Measurements from ENCODE around the gene MEGF11. TPM values are rescaled to one million over a fixed set of nuclear protein-coding genes. Genes with fewer than 3 reads are reported as not detected.

The MEGF11 gene
- total RNA-seq, 1 experiment from 2014 or later: 0.76 TPM

GRCh38 chr15:65956307-65956706 is 297.2 kb downstream of the MEGF11 start:
- H3K27me3 ChIP-seq (ENCODE audit: control insufficient read depth, insufficient read depth, low read length): no peaks in the 10 kb centered on the region
- H3K4me3 ChIP-seq (ENCODE audit: insufficient read depth, low read depth, low read length): no peak overlapping the region
- no peak for DNase-seq
- H3K36me3 ChIP-seq (replicated peaks; ENCODE audit: control insufficient read depth, insufficient read depth, low read length): no peaks in the 10 kb centered on the region

- Histone ChIP-seq H3K27me3 (ENCODE audit: control insufficient read depth, insufficient read depth, low read length) (no peaks in the 10 kb centered on the region), H3K4me3 (ENCODE audit: insufficient read depth, low read depth, low read length) (no peak overlapping the region), H3K36me3 (replicated peaks; ENCODE audit: control insufficient read depth, insufficient read depth, low read length) (no peaks in the 10 kb centered on the region)
- peak; percentile 68 for DNase-seq
Observed at GRCh38 chr15:65954289-65954741, 299.2 kb downstream of the MEGF11 start.

- DNase-seq: no peak
- no peaks in the 10 kb centered on the region for H3K36me3 ChIP-seq (replicated peaks; ENCODE audit: control insufficient read depth, insufficient read depth, low read length)
- no peaks in the 10 kb centered on the region for H3K27me3 ChIP-seq (ENCODE audit: control insufficient read depth, insufficient read depth, low read length)
- H3K4me3 ChIP-seq (ENCODE audit: insufficient read depth, low read depth, low read length): no peak overlapping the region
Observed at GRCh38 chr15:65953622-65954021, 299.9 kb downstream of the MEGF11 start.

- Histone ChIP-seq H3K27me3 (ENCODE audit: control insufficient read depth, insufficient read depth, low read length) (no peaks in the 10 kb centered on the region), H3K36me3 (replicated peaks; ENCODE audit: control insufficient read depth, insufficient read depth, low read length) (no peaks in the 10 kb centered on the region), H3K4me3 (ENCODE audit: insufficient read depth, low read depth, low read length) (no peak overlapping the region)
- peak; percentile 75 for DNase-seq
Observed at GRCh38 chr15:65952391-65953053, 301.0 kb downstream of the MEGF11 start.

- H3K4me3 ChIP-seq (ENCODE audit: insufficient read depth, low read depth, low read length): no peak overlapping the region
- no peak for DNase-seq
- H3K36me3 ChIP-seq (replicated peaks; ENCODE audit: control insufficient read depth, insufficient read depth, low read length): no peaks in the 10 kb centered on the region
- no peaks in the 10 kb centered on the region for H3K27me3 ChIP-seq (ENCODE audit: control insufficient read depth, insufficient read depth, low read length)
Observed at GRCh38 chr15:65951007-65951406, 302.5 kb downstream of the MEGF11 start.

- Histone ChIP-seq H3K27me3 (ENCODE audit: control insufficient read depth, insufficient read depth, low read length) (no peaks in the 10 kb centered on the region), H3K4me3 (ENCODE audit: insufficient read depth, low read depth, low read length) (no peak overlapping the region), H3K36me3 (replicated peaks; ENCODE audit: control insufficient read depth, insufficient read depth, low read length) (no peaks in the 10 kb centered on the region)
- DNase-seq: no peak
Observed at GRCh38 chr15:65949491-65949890, 304.1 kb downstream of the MEGF11 start.

- H3K4me3 ChIP-seq (ENCODE audit: insufficient read depth, low read depth, low read length): no peak overlapping the region
- DNase-seq: no peak
- H3K27me3 ChIP-seq (ENCODE audit: control insufficient read depth, insufficient read depth, low read length): no peaks in the 10 kb centered on the region
- H3K36me3 ChIP-seq (replicated peaks; ENCODE audit: control insufficient read depth, insufficient read depth, low read length): no peaks in the 10 kb centered on the region
Observed at GRCh38 chr15:65949011-65949410, 304.5 kb downstream of the MEGF11 start.

- no peak for DNase-seq
- no peaks in the 10 kb centered on the region for H3K27me3 ChIP-seq (ENCODE audit: control insufficient read depth, insufficient read depth, low read length)
- H3K4me3 ChIP-seq (ENCODE audit: insufficient read depth, low read depth, low read length): no peak overlapping the region
- H3K36me3 ChIP-seq (replicated peaks; ENCODE audit: control insufficient read depth, insufficient read depth, low read length): no peaks in the 10 kb centered on the region
Observed at GRCh38 chr15:65948383-65948782, 305.2 kb downstream of the MEGF11 start.

GRCh38 chr15:65947041-65947440 is 306.5 kb downstream of the MEGF11 start:
- Histone ChIP-seq H3K36me3 (replicated peaks; ENCODE audit: control insufficient read depth, insufficient read depth, low read length) (no peaks in the 10 kb centered on the region), H3K4me3 (ENCODE audit: insufficient read depth, low read depth, low read length) (no peak overlapping the region)
- no peak for DNase-seq

GRCh38 chr15:65945616-65946015 is 307.9 kb downstream of the MEGF11 start:
- Histone ChIP-seq H3K36me3 (replicated peaks; ENCODE audit: control insufficient read depth, insufficient read depth, low read length) (no peaks in the 10 kb centered on the region), H3K27me3 (ENCODE audit: control insufficient read depth, insufficient read depth, low read length) (no peaks in the 10 kb centered on the region), H3K4me3 (ENCODE audit: insufficient read depth, low read depth, low read length) (no peak overlapping the region)
- peak; percentile 84 for DNase-seq

More at GRCh38 chr15:65947041-65947440, 306.5 kb downstream of the MEGF11 start:
- H3K27me3 ChIP-seq (ENCODE audit: control insufficient read depth, insufficient read depth, low read length): no peaks in the 10 kb centered on the region

GRCh38 chr15:65944404-65944803 is 309.1 kb downstream of the MEGF11 start:
- Histone ChIP-seq H3K4me3 (ENCODE audit: insufficient read depth, low read depth, low read length) (no peak overlapping the region), H3K27me3 (ENCODE audit: control insufficient read depth, insufficient read depth, low read length) (no peaks in the 10 kb centered on the region), H3K36me3 (replicated peaks; ENCODE audit: control insufficient read depth, insufficient read depth, low read length) (no peaks in the 10 kb centered on the region)

GRCh38 chr15:65942436-65942835 is 311.1 kb downstream of the MEGF11 start:
- H3K27me3 ChIP-seq (ENCODE audit: control insufficient read depth, insufficient read depth, low read length): no peaks in the 10 kb centered on the region
- DNase-seq: no peak

More at GRCh38 chr15:65944404-65944803, 309.1 kb downstream of the MEGF11 start:
- DNase-seq: no peak

GRCh38 chr15:65940618-65940909 is 313.0 kb downstream of the MEGF11 start:
- Histone ChIP-seq H3K36me3 (replicated peaks; ENCODE audit: control insufficient read depth, insufficient read depth, low read length) (no peaks in the 10 kb centered on the region), H3K4me3 (ENCODE audit: insufficient read depth, low read depth, low read length) (no peak overlapping the region), H3K27me3 (ENCODE audit: control insufficient read depth, insufficient read depth, low read length) (no peaks in the 10 kb centered on the region)
- DNase-seq: no peak

More at GRCh38 chr15:65942436-65942835, 311.1 kb downstream of the MEGF11 start:
- Histone ChIP-seq H3K4me3 (ENCODE audit: insufficient read depth, low read depth, low read length) (no peak overlapping the region), H3K36me3 (replicated peaks; ENCODE audit: control insufficient read depth, insufficient read depth, low read length) (no peaks in the 10 kb centered on the region)

- Histone ChIP-seq H3K36me3 (replicated peaks; ENCODE audit: control insufficient read depth, insufficient read depth, low read length) (no peaks in the 10 kb centered on the region), H3K4me3 (ENCODE audit: insufficient read depth, low read depth, low read length) (no peak overlapping the region), H3K27me3 (ENCODE audit: control insufficient read depth, insufficient read depth, low read length) (no peaks in the 10 kb centered on the region)
- no peak for DNase-seq
Observed at GRCh38 chr15:65939901-65940617, 313.5 kb downstream of the MEGF11 start.

- no peak overlapping the region for H3K4me3 ChIP-seq (ENCODE audit: insufficient read depth, low read depth, low read length)
- no peaks in the 10 kb centered on the region for H3K36me3 ChIP-seq (replicated peaks; ENCODE audit: control insufficient read depth, insufficient read depth, low read length)
- DNase-seq: no peak
- H3K27me3 ChIP-seq (ENCODE audit: control insufficient read depth, insufficient read depth, low read length): no peaks in the 10 kb centered on the region
Observed at GRCh38 chr15:65938604-65939003, 314.9 kb downstream of the MEGF11 start.
